Lung (tissue), 12 donors: Measurements from ENCODE around the gene ASCC3. TPM values are rescaled to one million over a fixed set of nuclear protein-coding genes. Genes with fewer than 3 reads are reported as not detected.

ENCODE experiments used
- ATAC-seq: fragments of 200-7000 bp; cut with Tn5 transposase; one replicate; pipeline ENCODE4 v1.9.1; 2020; ENCODE audit warnings: moderate number of reproducible peaks; ENCODE audit not compliant: insufficient read depth, low FRiP score
- DNase-seq, 3 donors: peaks; one replicate each; pipeline ENCODE4 v3.0.0-alpha.2; 2013 to 2017
- H3K27ac ChIP-seq, 2 donors: one replicate each; pipeline ENCODE4 v1.5.1; 2013; ENCODE audit warnings: mild to moderate bottlenecking in 2 of 2, moderate library complexity in 2 of 2, control low read depth in 1 of 2, inconsistent platforms in 1 of 2, low read depth in 1 of 2, low read length in 1 of 2
- H3K27me3 ChIP-seq, 3 donors: one replicate each; pipeline ENCODE4 v1.5.1; 2013; ENCODE audit warnings: low read length in 2 of 3; ENCODE audit not compliant: control insufficient read depth in 3 of 3, insufficient read depth in 3 of 3
- H3K36me3 ChIP-seq, 4 donors: one replicate each; pipeline ENCODE4 v1.5.1; 2013; ENCODE audit warnings: low read length in 4 of 4, mild to moderate bottlenecking in 1 of 4, moderate library complexity in 1 of 4; ENCODE audit not compliant: control insufficient read depth in 4 of 4, insufficient read depth in 4 of 4
- H3K4me1 ChIP-seq, 5 donors: one replicate each; pipeline ENCODE4 v1.5.1; 2013; ENCODE audit warnings: low read length in 5 of 5, mild to moderate bottlenecking in 2 of 5, moderate library complexity in 1 of 5; ENCODE audit not compliant: control insufficient read depth in 5 of 5, insufficient read depth in 5 of 5
- H3K4me3 ChIP-seq: one replicate; pipeline ENCODE4 v1.5.1; 2013; ENCODE audit warnings: mild to moderate bottlenecking, control low read depth, moderate library complexity
- H3K9ac ChIP-seq, 2 donors: one replicate each; pipeline ENCODE4 v1.5.1; 2013; ENCODE audit warnings: low read length in 2 of 2, control low read depth in 1 of 2; ENCODE audit not compliant: insufficient read depth in 1 of 2
- H3K9me3 ChIP-seq, 4 donors: one replicate each; pipeline ENCODE4 v1.5.1; 2013; ENCODE audit warnings: low read length in 3 of 4, mild to moderate bottlenecking in 1 of 4, moderate library complexity in 1 of 4; ENCODE audit not compliant: control insufficient read depth in 4 of 4, insufficient read depth in 3 of 4
- WGBS, 2 donors: extraction: QIAGEN DNeasy Blood & Tissue Kit; methylation state at CpG; one replicate each; pipeline ENCODE4 v1.1.7; 2013; 5-methylcytosine and 5-hydroxymethylcytosine counted together
- polyA plus RNA-seq, 2 donors: library from polyadenylated mRNA; stranded (reverse); fragments of 200-250 nt; gene quantifications; one replicate each; pipeline ENCODE4 v1.2.1, GENCODE V29; 2013
- total RNA-seq, 2 donors: library from RNA; depleted of rRNA in 1 of 2; stranded (reverse); fragments of >200 nt in 1 of 2; gene quantifications; one replicate each; pipeline ENCODE4 v1.2.1, GENCODE V29; 2014 to 2021
- TF ChIP-seq, protein P1 (sequence below): IDR thresholded peaks from 2 replicates; pipeline ENCODE4 v1.5.1; 2012; ENCODE audit warnings: mild to moderate bottlenecking; ENCODE audit errors: control extremely low read depth, extremely low read depth
- donor health status: control.
- donor health status: control.
- donor health status: Bipolar disorder and iron deficiency.
- donor health status: healthy.
- donor health status: DM: yes; HTN: yes; CAD: no.

ASCC3 gene
- total and polyA plus RNA-seq, 4 donors: 5.3 to 49.2 (median 22.0) TPM

GRCh38 chr6:100923481-100924165, 42.5 kb upstream of the ASCC3 start:
- 60 to 72% methylated on average over 3 of the region's 3 CpGs for WGBS, 2 donors
- H3K27me3 ChIP-seq: no peaks in the 10 kb centered on the region
- peaks cover 0 to 2% (median 0%) of the 10 kb centered on the region in 4 donors for H3K36me3 ChIP-seq
- DNase-seq (no peak), ATAC-seq (no peak)
- H3K4me1 ChIP-seq: no peaks in the 10 kb centered on the region
- no peak overlapping the region for H3K9ac ChIP-seq
- H3K27ac ChIP-seq: no peak overlapping the region
- TF ChIP-seq, protein P1, sequence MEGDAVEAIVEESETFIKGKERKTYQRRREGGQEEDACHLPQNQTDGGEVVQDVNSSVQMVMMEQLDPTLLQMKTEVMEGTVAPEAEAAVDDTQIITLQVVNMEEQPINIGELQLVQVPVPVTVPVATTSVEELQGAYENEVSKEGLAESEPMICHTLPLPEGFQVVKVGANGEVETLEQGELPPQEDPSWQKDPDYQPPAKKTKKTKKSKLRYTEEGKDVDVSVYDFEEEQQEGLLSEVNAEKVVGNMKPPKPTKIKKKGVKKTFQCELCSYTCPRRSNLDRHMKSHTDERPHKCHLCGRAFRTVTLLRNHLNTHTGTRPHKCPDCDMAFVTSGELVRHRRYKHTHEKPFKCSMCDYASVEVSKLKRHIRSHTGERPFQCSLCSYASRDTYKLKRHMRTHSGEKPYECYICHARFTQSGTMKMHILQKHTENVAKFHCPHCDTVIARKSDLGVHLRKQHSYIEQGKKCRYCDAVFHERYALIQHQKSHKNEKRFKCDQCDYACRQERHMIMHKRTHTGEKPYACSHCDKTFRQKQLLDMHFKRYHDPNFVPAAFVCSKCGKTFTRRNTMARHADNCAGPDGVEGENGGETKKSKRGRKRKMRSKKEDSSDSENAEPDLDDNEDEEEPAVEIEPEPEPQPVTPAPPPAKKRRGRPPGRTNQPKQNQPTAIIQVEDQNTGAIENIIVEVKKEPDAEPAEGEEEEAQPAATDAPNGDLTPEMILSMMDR: no peak
- peaks cover 0 to 2% (median 0%) of the 10 kb centered on the region in 4 donors for H3K9me3 ChIP-seq
- no peak overlapping the region for H3K4me3 ChIP-seq

DNA sequence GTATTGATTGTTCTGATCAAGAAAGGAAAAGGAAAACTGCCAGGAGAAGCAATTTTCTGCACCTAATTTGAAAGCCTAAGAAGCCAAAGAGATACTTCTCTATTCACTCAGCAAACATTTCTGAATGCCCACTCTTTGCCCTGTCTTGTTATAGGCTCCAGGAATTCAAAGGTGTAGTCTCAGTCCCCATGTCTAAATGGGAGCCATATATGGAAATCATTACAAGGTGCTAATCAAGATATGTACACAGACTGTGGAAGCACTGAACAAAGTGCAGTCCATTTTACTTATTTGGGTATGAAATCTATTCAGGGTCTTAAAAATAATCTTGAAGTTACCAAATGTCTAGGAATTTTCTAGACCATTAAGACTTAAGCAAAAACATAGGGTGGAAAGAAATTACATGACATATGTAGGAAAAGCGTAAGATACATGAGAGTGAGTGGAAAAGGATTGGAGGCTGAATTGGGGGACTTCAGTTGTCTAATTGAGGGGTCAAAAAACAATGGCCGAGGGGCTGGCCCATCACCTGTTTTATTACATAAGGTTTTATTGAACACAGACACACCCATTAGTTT, 39.0 kb upstream of the ASCC3 start:
- TF ChIP-seq, protein P1: no peak
- peaks cover 0 to 2% (median 0%) of the 10 kb centered on the region in 4 donors for H3K9me3 ChIP-seq
- peaks cover 0 to 2% (median 0%) of the 10 kb centered on the region in 4 donors for H3K36me3 ChIP-seq
- no peaks in the 10 kb centered on the region for H3K27me3 ChIP-seq
- no peak overlapping the region for H3K9ac ChIP-seq
- H3K4me1 ChIP-seq: no peaks in the 10 kb centered on the region
- no peak overlapping the region for H3K27ac ChIP-seq
- no peak for ATAC-seq
- DNase-seq: no peak
- no peak overlapping the region for H3K4me3 ChIP-seq
- WGBS, 2 donors: 93 to 96% methylated on average over 2 of the region's 2 CpGs

DNA sequence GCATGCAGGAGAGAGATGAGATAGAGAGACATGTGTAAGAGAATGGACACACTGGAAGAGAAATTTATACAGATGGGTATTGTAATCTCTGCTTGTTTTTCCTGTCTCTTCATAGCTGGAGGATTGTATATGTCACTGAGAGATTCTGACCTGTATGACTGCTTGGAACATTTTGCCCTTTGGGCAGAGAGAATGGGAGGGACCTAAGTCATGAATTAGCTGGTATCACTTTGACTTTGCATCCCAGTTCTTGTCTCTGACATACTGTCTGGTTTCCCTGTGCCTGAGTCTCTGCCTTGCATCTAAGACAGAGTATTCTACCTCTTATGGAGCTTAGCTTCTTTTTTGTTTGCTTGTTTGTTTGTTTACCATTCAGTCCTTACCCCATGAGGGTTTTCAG, 37.0 kb upstream of the ASCC3 start:
- Histone ChIP-seq H3K9ac (no peak overlapping the region), H3K4me1 (no peaks in the 10 kb centered on the region), H3K36me3 (peaks cover 0 to 2% (median 0%) of the 10 kb centered on the region in 4 donors), H3K9me3 (peaks cover 0 to 6% (median 0%) of the 10 kb centered on the region in 4 donors), H3K27ac (no peak overlapping the region), H3K27me3 (no peaks in the 10 kb centered on the region), H3K4me3 (no peak overlapping the region)
- TF ChIP-seq, protein P1: no peak
- DNase-seq: no peak
- no peak for ATAC-seq
